AG08395 (cell line): ENCODE data around the gene WDR59.
"Not testable (repeated sequence)": the region's sequence is repeated elsewhere in the genome, so short reads cannot be mapped to it uniquely, and the experiment has no call there.

Experiments
- DNase-seq: peaks from one replicate; pipeline ENCODE4 v3.0.0; 2012; ENCODE audit warnings: mixed read lengths, low spot score

Gene WDR59

GRCh38 chr16:74850027-74850426 is 134.9 kb downstream of the WDR59 start:
- no peak for DNase-seq

- DNase-seq: no peak
Measured at GRCh38 chr16:74847202-74847601, 137.7 kb downstream of the WDR59 start.

GRCh38 chr16:74846714-74847113 is 138.2 kb downstream of the WDR59 start:
- DNase-seq: no peak

- no peak for DNase-seq
Measured at GRCh38 chr16:74844041-74844980, 140.6 kb downstream of the WDR59 start.

GRCh38 chr16:74843381-74844035 is 141.4 kb downstream of the WDR59 start:
- DNase-seq: not testable (repeated sequence)

GRCh38 chr16:74842413-74842812 is 142.5 kb downstream of the WDR59 start:
- no peak for DNase-seq

DNA sequence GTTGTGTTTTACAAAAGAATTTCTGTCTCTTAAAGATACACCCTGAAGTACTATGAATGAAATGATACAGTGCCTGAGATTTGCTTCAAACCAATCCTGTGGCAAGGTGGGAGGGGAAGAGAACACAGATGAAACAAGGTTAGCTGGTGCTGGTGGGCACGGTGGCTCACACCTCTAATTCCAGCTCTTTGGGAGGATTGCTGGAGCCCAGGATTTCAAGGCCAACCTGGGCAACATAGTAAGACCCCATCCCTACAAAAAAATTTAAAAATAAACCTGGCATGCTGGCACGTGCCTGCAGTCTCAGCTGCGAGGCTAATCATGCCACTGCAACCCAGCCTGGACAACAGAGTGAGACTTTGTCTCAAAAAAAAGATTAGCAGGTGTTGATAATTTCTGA is 143.0 kb downstream of the WDR59 start:
- no peak for DNase-seq

- DNase-seq: no peak
Measured at GRCh38 chr16:74841469-74841868, 143.5 kb downstream of the WDR59 start.

- no peak for DNase-seq
Measured at GRCh38 chr16:74837056-74837455, 147.9 kb downstream of the WDR59 start.

DNA sequence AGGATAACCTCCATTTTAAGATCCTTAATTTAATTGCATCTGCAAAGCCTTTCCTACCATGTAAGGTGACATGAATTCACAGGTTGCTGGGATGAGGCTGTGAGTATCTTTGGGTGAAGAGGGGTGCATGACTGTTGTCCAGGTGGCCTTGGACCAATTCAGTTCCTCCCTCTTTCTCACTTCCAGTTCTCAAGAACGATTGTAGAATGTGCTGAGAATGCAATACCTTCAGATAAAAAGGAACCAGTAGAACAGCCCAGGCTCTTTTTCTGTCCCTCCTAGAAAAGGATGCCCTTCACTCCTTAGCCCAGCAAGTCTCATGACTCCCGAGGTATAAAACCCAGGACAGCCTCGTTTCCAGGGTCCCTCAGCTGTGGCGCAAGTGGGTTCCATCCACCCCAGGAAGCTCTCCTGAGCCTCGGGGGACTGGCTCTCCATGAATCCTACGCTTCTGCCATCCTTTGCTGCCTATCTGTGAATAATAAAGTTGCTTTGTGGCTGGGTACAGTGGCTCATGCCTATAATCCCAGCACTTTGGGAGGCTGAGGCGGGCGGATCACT is 148.7 kb downstream of the WDR59 start:
- DNase-seq: no peak

- no peak for DNase-seq
Measured at GRCh38 chr16:74832228-74832627, 152.7 kb downstream of the WDR59 start.

- DNase-seq: no peak
Measured at GRCh38 chr16:74831467-74831866, 153.5 kb downstream of the WDR59 start.

DNA sequence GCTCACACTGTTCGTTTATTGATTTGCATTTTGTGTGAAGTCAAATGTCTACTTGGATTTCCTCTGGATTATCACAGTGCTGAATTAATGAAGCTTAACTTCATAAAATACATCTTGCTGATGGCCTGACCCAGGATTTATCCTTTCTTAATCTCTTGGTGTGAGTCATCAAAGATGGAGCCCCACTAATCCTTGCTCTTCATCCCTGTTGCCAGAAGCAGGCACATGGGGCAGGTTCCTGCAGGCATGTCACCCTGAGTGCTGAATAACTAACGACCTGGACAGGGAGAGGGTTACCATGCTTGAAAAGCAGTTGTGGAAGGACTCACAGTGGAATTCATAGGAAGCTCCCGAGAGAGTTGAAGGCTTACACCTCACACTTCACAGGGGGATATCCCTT is 154.3 kb downstream of the WDR59 start:
- no peak for DNase-seq

- no peak for DNase-seq
Measured at GRCh38 chr16:74829637-74830036, 155.3 kb downstream of the WDR59 start.

DNA sequence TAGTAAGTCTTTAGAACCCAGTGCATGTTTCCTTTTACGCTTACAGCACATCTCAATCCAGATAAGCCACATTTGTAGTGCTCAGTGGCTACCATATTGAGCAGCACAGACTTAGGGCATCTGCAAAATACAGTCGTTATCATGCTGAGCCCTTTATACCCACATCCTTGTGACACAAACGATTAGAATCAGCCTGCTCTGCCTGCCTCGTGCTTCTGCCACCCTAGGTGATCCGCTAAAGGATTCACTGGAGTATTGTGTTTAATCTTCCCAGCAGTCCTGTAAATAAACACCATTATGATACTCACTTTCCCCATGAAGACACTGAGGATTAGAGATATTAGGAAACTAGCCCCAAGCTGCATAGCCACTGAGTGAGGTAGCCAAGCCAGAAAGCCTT is 159.0 kb downstream of the WDR59 start:
- DNase-seq: no peak

DNA sequence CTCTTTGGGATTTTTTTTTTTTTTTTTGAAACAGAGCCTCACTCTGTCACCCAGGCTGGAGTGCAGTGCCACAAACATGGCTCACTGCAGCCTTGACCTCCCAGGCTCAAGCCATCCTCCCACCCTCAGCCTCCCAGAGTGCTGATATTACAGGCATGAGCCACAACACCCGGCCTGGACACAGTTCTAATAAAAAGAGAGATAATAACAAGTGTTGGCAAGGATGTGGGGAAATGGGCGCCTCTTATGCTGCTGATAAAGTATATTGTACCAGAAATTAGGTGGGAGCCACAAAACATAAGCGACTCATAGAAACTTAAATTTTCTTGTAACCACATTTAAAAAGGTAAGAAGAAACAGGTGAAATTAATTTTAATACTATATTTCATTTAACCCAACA is 159.9 kb downstream of the WDR59 start:
- no peak for DNase-seq
